GM21360 (cell line): Measurements from ENCODE around the gene JAKMIP3.

Experiments used
- ATAC-seq: cut with Tn5 transposase; IDR thresholded peaks from one replicate; pipeline ENCODE4 v1.9.1; 2021; ENCODE audit warnings: mild to moderate bottlenecking, moderate library complexity; ENCODE audit not compliant: unreplicated experiment

The JAKMIP3 gene

GRCh38 chr10:132043861-132044695, 21.7 kb upstream of the JAKMIP3 start:
- ATAC-seq: no peak

DNA sequence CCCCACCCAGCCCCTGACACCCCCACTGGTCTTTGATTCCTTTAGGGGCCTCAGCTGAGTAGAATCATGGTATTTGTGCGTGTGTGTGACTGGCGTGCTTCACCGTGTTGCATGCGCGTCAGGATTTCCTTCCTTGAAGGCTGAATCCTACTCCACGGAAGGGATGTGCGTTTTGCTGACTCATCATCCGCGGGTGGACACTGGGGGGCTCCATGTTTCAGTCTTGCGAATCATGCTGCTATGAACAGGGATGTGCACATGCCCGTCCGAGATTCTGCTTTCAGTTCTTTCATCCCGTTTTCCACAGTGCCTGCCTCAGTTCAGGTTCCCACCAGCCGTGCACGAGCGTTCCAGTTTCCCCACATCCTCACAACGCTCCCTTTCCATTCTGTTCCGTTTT, 20.9 kb upstream of the JAKMIP3 start:
- no peak for ATAC-seq

- ATAC-seq: no peak
Observed at GRCh38 chr10:132045324-132045723, 20.4 kb upstream of the JAKMIP3 start.

DNA sequence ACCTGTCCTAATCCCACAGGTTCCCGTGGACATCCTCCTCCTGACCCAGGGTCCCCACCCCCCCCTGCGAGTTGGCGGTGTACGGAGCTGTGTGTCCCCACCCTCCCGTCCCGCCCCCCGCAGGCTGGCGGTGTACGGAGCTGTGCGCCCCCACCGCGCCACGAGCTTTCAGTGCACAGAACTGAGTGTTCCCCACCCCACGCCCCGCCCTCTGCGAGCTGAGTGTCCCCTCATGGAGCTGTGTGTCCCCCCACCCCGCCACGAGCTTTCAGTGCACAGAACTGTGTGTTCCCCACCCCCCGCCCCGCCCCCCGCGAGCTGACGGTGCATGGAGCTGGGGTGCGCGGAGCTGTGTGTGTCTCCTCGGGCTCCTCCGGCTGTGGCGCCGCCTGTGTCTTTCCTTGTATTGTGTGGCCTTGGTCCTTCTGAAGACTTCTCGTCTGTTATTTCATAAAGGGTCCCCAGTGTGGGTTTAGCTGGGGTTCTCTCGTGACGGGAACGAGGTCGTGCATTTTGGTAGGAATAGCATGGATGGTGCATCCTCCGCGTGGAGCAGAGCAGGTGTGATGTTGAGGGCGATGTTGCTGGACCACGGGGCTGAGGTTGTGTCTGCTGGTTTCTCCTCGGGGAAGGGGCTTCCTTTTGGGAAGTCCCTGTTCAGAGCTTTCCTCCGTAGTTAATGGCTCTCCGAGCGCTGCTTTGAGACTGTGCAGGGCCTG, 18.0 kb upstream of the JAKMIP3 start:
- no peak for ATAC-seq

- ATAC-seq: no peak
Observed at GRCh38 chr10:132048294-132048667, 17.5 kb upstream of the JAKMIP3 start.

DNA sequence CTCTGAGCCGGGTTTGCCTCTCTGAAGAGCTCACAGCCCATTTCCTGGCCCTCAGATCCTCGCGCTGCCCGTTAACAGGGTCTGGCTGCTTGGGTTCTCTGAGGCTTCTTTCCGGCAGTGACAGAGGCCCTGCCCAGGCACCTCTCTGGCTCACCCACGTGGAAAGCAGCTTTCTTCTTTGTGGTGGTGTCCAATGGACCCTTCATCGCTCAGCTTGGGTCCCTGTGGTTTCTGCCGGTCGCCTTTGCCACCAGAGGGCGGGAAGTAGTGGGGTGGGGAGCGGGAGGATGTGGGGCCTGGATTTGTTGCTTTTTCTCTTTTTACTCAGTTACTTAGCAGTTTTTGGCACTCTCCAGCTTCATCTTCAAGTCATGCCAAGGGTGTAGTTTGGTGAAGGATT, 15.6 kb upstream of the JAKMIP3 start:
- no peak for ATAC-seq

- ATAC-seq: no peak
Observed at GRCh38 chr10:132052124-132052523, 13.6 kb upstream of the JAKMIP3 start.

DNA sequence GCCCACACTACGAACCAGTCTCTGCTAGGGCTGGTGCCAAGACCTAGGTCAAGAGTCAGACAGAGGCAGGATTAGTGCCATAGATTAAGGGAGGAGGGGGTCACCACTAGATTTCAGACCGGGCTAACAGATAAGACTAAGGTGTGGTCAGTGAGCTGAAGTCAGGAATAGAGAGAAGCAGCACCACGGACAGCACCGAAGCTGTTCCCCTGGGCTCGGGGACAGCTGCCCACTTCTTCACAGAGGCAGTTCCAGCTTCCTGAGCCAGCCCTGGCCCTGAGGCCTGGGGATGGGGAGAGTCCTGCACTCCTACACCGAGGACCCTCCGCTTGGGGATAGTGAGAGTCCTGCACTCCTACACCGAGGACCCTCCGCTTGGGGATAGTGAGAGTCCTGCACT, 11.2 kb upstream of the JAKMIP3 start:
- no peak for ATAC-seq

DNA sequence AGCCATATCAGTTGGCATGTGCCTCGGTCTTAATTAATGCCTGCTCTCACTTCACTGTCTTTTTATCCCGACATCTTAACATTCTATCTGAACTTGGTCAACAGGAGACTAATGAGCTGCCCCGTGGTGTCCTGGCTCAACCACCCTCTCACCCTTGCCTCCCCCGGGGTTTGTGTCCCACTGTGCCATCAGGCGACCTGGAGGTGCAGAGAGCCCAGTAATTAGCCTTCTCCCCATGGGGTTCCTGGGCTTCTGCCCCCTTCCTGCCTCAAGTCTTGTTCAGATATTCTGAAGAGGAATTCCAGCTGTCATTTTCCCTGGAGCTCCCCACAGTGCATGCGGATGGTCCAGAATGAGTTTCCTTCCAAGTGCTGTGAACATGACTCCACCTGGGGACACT, 10.1 kb upstream of the JAKMIP3 start:
- ATAC-seq: no peak

DNA sequence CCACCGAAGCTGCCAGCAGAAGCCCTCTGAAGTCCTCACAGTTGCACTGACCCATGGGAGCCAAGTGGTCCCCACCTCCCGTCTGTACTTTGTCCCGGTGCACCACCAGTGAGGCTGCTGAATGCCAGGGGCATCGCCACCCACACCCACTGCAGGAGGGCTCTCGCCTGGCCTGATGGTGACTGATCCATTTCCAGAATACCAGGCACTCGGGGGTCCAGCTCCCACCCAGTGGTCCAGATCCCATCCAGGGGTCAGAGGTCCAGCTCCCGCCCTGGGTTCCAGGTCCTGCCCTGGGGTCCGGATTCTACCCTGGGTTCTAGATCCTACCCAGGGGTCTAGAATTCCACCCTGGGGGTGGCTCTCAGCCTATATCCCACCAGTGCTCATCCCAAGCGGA, 9.1 kb upstream of the JAKMIP3 start:
- no peak for ATAC-seq

GRCh38 chr10:132057191-132057681, 8.5 kb upstream of the JAKMIP3 start:
- no peak for ATAC-seq

- no peak for ATAC-seq
Observed at GRCh38 chr10:132058111-132058745, 7.5 kb upstream of the JAKMIP3 start.

GRCh38 chr10:132058793-132059759, 6.7 kb upstream of the JAKMIP3 start:
- no peak for ATAC-seq

DNA sequence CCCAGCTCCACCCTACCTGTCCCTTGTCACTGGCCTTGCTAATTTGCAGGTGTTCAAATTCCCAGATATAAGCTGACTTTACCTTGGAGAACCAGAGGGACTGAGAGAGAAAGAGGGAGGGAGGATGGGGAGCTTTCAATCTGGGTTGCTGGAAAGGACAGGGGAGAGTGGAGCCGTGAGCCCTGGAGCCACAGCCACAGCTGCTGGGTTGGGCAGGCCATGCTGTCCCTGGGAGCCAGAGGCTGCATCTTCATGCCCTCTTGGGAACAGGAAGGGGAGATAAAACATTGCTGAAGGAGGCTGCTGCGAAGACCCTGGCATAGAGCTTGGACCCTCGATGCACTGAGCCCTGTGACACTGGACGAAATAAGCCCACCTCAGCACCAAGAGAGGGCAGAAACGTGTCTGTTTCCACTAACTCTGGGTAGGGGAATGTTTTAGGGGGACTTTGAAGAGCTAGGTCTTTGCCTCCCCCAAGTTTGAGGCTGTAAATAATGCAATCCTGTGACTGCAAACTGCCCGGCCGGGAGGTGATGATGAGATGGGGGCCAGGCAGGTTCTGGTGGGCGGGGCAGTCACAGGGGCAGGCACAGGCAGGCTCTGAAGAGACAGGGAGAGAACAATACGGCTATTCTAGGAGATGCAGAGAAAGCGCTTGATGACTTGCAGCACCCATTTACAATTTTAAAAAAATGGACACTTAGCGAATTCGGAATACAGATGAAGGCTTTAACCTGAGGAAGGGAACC, 5.8 kb upstream of the JAKMIP3 start:
- no peak for ATAC-seq

- no peak for ATAC-seq
Observed at GRCh38 chr10:132061030-132061429, 4.7 kb upstream of the JAKMIP3 start.

- ATAC-seq: no peak
Observed at GRCh38 chr10:132061465-132061864, 4.3 kb upstream of the JAKMIP3 start.

GRCh38 chr10:132062116-132062515, 3.6 kb upstream of the JAKMIP3 start:
- ATAC-seq: no peak

DNA sequence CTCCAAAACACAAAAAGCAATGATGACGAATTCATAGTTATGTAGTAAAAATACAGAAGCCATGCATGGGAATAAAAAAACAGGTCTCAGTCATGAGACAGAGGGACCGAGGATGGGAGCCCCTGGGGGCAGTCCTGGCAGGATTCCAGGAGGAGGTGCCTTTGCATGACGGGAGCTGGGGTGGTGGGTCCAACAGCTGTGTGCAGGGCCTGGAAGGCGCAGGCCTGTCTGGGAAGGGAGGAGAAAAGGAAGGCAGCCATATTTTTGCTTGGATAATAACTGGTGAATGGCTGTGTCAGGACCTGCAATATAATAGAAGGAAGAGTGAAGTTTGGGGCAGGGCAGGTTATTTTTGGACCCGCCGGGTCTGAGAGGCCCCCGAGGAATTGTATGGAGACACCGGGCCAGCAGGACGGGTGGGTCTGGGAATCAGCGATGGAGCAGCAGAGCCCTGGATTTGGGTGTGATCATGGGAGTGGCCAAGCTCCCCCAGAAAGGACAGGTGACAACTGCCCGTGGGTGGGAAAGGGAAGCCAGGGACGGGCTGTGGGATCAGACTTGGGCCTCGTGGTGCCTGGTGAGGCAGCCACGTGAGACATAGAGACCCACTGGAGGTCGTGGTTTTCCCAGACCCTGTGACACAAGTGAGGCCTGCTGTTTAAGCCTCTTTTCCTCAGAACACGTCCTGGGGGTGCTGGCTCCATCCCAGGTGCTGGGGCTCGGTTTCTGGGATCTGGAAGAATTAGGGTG, 2.9 kb upstream of the JAKMIP3 start:
- ATAC-seq: no peak

DNA sequence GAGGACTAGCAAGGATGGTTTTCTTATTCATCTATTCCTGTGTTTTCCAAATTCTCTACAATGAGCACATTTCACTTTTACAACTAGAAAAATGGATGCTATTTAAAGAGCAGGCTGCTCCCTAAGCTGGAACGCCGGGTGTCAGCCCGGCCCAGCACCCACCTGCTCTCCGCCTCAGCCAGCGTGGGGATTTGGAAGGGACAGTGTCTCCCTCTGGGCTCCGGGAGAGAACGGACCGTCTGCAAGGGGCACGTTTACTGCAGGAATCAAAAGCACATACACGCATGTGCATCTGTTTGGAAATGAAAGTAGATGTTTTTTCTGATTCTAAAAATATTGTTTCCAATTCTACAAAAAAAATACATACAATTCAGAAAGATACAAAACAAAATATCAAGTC, 2.3 kb upstream of the JAKMIP3 start:
- ATAC-seq: no peak
